Measurements from ENCODE around the gene RNF130.

DNA sequence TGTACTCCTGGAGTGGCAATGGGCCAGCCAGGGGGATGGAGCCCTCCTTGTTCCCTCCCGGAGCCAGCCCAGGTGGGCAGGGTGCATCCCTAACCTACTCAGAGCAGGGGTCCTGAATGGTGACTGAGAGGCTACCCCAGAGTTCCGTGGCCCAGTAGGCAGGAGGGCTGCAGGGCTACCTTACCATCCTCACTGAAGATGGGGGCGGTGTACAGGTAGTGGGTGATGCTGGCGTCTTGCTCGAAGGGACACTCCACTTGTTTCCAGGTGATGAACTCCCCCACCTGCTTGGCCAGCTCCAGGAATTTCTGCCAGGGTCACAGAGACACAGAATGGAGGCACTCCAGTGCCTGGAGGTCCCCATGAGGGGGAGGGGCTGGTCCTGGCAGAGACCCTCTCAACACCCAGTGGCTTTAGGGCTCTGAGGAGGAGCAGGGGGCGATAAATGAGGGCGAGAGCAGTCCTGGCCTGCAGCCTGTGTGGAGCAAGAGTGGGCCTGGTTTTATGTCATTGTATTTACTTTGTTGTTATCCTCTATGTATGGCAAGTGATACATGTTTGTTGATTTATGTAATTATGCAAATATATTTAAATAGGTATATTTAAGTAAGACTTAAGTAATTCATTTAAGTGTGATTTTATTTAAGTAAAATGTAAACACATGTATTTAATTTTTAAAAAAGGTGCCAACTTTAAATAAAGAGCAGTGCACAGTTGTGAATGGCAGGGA lies 39.9 kb upstream of the RNF130 start:
- TF ChIP-seq, protein P1, sequence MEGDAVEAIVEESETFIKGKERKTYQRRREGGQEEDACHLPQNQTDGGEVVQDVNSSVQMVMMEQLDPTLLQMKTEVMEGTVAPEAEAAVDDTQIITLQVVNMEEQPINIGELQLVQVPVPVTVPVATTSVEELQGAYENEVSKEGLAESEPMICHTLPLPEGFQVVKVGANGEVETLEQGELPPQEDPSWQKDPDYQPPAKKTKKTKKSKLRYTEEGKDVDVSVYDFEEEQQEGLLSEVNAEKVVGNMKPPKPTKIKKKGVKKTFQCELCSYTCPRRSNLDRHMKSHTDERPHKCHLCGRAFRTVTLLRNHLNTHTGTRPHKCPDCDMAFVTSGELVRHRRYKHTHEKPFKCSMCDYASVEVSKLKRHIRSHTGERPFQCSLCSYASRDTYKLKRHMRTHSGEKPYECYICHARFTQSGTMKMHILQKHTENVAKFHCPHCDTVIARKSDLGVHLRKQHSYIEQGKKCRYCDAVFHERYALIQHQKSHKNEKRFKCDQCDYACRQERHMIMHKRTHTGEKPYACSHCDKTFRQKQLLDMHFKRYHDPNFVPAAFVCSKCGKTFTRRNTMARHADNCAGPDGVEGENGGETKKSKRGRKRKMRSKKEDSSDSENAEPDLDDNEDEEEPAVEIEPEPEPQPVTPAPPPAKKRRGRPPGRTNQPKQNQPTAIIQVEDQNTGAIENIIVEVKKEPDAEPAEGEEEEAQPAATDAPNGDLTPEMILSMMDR (IDR thresholded peaks at IDR 0.05; ENCODE audit: low read depth, low read length, missing input control), result no peak
- TF ChIP-seq MAX (IDR thresholded peaks at IDR 0.05) (no peak), YY1 (IDR thresholded peaks at IDR 0.05) (no peak), EGR1 (IDR thresholded peaks at IDR 0.05; ENCODE audit: low read depth in 2 of 2) (no peak), GABPA (IDR thresholded peaks at IDR 0.05 in 1 of 2, conservative IDR thresholded peaks at IDR 0.05 in 1 of 2) (no peak), SP1 (IDR thresholded peaks at IDR 0.05) (no peak), FOXA1 (IDR thresholded peaks at IDR 0.05) (no peak), TAF1 (conservative IDR thresholded peaks at IDR 0.05) (no peak), NR2F2 (IDR thresholded peaks at IDR 0.05) (no peak)
- TF ChIP-seq, protein P2, sequence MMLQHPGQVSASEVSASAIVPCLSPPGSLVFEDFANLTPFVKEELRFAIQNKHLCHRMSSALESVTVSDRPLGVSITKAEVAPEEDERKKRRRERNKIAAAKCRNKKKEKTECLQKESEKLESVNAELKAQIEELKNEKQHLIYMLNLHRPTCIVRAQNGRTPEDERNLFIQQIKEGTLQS (IDR thresholded peaks at IDR 0.05), result no peak
- TF ChIP-seq, protein P3, sequence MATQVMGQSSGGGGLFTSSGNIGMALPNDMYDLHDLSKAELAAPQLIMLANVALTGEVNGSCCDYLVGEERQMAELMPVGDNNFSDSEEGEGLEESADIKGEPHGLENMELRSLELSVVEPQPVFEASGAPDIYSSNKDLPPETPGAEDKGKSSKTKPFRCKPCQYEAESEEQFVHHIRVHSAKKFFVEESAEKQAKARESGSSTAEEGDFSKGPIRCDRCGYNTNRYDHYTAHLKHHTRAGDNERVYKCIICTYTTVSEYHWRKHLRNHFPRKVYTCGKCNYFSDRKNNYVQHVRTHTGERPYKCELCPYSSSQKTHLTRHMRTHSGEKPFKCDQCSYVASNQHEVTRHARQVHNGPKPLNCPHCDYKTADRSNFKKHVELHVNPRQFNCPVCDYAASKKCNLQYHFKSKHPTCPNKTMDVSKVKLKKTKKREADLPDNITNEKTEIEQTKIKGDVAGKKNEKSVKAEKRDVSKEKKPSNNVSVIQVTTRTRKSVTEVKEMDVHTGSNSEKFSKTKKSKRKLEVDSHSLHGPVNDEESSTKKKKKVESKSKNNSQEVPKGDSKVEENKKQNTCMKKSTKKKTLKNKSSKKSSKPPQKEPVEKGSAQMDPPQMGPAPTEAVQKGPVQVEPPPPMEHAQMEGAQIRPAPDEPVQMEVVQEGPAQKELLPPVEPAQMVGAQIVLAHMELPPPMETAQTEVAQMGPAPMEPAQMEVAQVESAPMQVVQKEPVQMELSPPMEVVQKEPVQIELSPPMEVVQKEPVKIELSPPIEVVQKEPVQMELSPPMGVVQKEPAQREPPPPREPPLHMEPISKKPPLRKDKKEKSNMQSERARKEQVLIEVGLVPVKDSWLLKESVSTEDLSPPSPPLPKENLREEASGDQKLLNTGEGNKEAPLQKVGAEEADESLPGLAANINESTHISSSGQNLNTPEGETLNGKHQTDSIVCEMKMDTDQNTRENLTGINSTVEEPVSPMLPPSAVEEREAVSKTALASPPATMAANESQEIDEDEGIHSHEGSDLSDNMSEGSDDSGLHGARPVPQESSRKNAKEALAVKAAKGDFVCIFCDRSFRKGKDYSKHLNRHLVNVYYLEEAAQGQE (IDR thresholded peaks at IDR 0.05), result no peak
